ACHN (cell line): ENCODE results near the gene BARX1.
"Not testable (repeated sequence)": the region's sequence is repeated elsewhere in the genome, so short reads cannot be mapped to it uniquely, and the experiment has no call there.

Experiments used
- DNase-seq: peaks from one replicate; pipeline ENCODE4 v3.0.0-alpha.2; 2015
- in situ Hi-C: cut with HindIII; loops from 2 replicates; pipeline ENCODE4 v1.10.0; 2017; ENCODE audit warnings: low sequenced_read_pairs, low pct_ligation_motif_present, low pct_unique_long_range_greater_than_20kb

Gene BARX1

DNA sequence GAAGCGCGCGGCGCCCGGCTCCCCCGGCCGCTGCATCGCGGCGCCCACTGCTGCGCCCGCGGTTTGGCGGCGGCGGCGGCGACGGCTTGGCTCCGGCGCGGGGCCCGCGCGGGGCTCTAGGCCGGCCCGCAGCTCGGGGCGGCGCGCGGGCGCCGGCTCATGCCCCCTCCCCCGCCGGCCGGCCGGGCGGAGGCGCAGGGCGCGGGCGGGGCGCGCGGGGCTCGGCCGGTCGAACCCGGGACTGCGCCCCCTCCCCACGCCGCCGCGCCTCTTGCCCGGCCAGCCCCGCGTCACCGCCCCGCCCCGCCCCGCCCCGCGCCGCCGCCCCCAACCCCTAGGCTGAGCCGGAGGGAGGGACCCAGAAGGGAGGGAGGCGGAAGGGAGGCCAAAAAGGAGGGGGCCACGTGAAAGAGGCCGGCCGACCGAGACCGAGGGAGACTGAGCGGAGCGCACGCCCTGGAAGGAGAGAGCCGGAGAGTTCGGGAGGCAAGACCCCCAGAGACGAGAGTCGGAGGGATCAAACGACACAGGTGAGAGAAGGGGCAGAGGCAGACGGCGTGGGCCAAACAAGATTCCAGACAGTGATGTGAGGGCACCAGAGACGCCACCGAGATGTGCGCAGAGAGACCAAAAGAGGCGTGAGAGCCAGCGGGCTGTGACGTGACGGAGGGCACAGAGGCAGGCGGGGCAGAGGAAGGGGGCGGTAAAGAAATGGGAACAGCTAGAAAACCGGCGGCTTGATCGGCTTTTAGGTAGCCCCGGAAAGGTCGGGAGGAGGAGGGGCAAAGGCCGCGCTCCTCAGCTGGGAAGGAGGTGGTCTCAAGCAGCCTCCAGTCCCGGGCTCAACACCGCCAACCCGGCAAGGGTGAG is at the start of gene BARX1:
Gene BARX1 (minus strand): TSS at position 245 of the 870 bp plus-strand sequence. CDS start 209 bp downstream, at position 36.
- DNase-seq: no peak

GRCh38 chr9:94002316-94003140 is 47.4 kb upstream of the BARX1 start:
- DNase-seq: peak; percentile 52
- in situ Hi-C loops: no loop called here

More for the DNA sequence above, at the start of gene BARX1:
- in situ Hi-C loops: no loop called here

GRCh38 chr9:93996863-93997262 is 41.7 kb upstream of the BARX1 start:
- in situ Hi-C loops: no loop called here
- no peak for DNase-seq

DNA sequence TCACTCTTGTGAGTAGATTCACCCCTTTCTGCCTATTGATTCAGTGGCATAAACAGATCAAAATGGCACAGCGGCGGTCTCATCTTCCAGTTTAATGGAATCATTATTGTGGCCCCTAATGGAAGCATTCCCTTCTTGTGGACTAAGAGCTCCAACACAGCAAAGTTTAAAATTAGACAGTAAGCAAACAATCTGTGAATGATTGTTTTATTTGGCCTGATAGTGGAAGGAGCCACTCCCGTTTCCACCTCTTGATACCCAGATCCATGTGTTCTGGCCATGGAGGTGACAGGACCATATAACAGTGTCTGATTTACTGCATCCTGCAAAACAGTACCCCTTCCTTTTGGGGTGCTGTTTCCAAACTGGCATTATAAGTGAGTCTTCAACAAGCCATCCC is 41.2 kb upstream of the BARX1 start:
- DNase-seq: no peak
- in situ Hi-C loops: no loop called here

DNA sequence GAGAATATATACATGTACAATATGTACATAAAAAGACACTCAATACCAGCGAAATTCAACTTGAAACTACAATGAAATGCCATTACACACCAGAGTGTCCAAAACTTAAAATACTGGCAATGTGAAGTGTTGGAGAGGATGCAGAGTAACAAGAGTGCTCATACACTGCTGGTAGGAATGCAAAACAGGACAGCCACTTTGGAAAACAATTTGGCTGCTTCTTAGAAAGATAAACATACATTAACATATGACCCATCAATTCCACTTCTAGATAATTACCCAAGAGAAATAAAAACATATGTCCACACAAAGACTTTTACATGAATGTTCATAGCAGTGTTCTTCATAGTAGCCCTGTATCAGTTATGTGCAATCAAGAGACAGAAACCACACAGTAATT is 39.4 kb upstream of the BARX1 start:
- in situ Hi-C loops: no loop called here
- DNase-seq: no peak

DNA sequence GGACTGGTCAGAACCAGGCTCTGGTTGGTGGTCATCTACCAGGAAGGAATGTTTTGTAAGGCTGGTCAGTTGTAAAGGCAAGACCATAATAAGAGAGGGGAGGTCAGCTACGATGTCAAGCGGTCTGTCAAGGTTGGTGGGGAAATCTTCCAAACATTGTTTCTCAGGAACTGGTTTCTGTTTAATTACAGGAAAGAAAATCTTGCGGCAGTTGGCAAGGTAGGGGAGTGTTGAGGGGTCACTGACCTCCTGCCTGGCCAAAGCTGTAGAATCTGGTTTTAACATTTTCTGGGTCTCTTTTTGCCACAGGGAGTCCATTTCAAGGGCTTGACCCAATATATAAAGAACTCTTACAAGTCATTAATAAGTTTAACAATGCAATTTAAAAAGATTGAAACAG is 39.0 kb upstream of the BARX1 start:
- in situ Hi-C loops: no loop called here
- DNase-seq: no peak

GRCh38 chr9:93992830-93993229 is 37.7 kb upstream of the BARX1 start:
- in situ Hi-C loops: no loop called here
- DNase-seq: no peak

GRCh38 chr9:93990448-93990847 is 35.3 kb upstream of the BARX1 start:
- in situ Hi-C loops: no loop called here
- DNase-seq: no peak

DNA sequence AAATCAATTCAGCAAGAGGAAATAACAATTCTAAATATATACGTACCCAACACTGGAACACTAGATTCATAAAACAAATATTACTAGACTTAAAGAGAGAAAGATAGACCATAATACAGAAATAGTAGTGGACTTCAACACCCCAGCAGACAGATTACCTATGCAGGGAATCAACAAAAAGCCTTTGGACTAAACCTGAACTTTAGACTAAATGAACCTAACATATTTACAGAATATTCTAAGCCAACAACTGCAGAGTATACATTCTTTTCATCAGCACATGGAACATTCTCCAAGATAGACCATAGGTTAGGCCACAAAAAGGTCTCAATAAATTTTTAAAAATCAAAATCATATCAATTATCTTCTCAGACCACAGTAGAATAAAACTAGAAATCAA is 32.9 kb upstream of the BARX1 start:
- no peak for DNase-seq
- in situ Hi-C loops: no loop called here

- no peak for DNase-seq
- in situ Hi-C loops: no loop called here
Measured at GRCh38 chr9:93984860-93985259, 29.7 kb upstream of the BARX1 start.

GRCh38 chr9:93983875-93984274 is 28.7 kb upstream of the BARX1 start:
- in situ Hi-C loops: no loop called here

DNA sequence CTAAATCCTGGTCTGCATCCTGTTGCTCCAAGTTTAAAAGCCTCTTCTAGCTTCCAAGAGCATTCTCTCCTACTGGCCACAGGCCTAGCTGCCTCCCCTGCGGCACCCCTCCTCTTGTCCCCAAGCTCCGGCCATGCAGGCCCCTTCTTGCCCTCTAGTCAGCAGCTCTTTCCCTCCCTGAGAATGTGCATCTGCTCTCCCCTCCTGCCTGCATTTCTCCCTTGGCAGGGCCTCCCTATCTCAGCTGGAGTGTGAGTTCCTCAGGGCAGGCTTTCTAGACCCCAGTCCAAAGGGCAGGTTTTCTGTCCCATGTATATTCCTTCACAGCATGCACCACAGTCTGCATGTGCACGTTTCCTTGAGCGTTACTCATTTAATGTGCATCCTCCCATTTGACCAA is 24.6 kb upstream of the BARX1 start:
- DNase-seq: no peak
- in situ Hi-C loops: no loop called here

More at GRCh38 chr9:93983875-93984274, 28.7 kb upstream of the BARX1 start:
- no peak for DNase-seq

- in situ Hi-C loops: no loop called here
- DNase-seq: no peak
Measured at GRCh38 chr9:93978551-93978950, 23.4 kb upstream of the BARX1 start.

DNA sequence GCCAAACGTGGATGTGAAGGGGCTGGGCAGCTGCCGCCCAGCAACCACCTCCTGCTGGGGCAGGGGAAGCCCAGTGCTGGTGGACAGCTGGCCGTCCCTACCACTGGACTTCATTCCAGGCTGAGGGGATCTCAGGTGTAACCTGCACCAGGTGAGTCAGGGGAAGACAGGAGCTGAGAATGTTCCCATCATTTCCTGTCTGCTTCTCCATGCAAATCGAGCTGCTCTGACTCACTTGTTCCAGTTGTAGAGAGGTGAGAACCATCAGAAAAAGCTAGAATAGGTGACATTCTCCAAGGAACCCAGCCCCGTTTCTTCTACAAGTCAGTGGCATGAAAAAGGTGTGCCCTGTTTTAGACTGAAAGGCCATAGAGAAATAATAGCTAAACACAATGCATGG is 21.8 kb upstream of the BARX1 start:
- DNase-seq: no peak
- in situ Hi-C loops: no loop called here

DNA sequence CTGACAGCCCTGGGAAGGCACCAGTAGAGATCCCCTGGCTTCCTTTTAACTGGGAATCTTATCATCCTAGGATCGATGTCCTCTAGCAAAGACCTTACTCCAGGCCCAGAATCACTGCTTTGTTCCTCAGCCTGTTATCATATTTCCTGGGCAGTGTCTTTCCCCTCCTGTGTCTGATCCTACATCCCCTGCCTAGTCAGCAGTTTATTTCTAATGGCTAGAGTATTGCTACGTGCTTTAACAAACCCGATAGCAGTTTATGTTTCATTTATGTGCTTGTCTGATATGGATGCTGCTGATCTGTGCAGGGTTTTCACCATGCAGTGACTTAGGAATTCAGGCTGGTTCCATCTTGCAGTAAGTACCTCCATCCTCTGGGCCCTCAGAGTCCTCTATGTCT is 20.9 kb upstream of the BARX1 start:
- no peak for DNase-seq
- in situ Hi-C loops: no loop called here

DNA sequence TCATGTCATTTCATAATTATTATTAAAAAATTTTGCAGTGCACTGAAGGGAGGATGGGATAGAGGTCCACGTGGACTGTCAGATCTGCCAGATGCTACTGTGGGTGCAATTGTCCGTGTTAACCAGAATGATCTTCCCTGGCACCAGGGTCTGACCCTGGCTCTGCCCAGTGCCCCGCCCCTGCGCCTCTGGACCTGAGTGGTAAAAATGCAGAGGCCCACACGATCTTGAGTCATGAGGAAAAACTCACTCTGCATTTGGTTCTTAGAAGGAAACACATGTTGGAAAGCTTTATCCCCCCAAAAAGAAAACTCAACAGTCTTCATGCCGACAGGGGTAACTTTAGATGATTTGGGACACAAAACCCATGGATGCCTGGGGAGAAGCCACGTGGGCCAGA is 20.1 kb upstream of the BARX1 start:
- in situ Hi-C loops: no loop called here
- DNase-seq: no peak

- no peak for DNase-seq
- in situ Hi-C loops: no loop called here
Measured at GRCh38 chr9:93974151-93974550, 19.0 kb upstream of the BARX1 start.

DNA sequence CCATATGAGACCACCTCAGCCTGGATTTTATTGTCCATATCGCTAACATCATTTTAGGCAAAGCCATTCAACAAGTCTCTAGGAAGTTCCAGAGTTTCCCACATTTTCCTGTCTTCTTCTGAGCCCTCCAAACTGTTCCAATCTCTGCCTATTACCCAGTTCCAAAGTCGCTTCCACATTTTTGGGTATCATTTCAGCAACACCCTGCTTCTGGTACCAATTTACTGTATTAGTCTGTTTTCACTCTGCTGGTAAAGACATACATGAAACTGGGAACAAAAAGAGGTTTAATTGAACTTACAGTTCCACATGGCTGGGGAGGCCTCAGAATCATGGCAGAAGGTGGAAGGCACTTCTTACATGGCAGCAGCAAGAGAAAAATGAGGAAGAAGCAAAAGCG is 17.5 kb upstream of the BARX1 start:
- in situ Hi-C loops: not testable (repeated sequence)

DNA sequence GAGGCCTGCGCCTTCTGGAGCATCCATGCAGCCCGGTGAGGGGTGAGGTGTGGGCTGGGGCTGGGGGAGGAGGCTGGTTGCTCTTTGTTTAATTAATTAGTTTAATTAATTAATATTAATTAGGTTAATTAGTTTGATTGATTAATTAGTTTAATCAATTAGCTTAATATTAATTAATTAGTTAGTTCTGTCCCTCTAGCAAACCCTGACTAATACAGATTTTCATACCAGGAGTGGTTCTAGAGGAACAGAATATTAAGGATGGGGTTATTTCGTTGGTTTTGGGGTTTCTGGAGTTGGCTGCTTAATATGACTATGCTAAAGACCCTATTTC is 14.1 kb upstream of the BARX1 start:
- in situ Hi-C loops: no loop called here

More for the DNA sequence above, 17.5 kb upstream of the BARX1 start:
- DNase-seq: not testable (repeated sequence)

More for the DNA sequence above, 14.1 kb upstream of the BARX1 start:
- no peak for DNase-seq
